Keratinocyte (primary cell): ENCODE results near the gene RSPO3.

Source experiments
- CTCF ChIP-seq, 3 experiments: IDR thresholded peaks in 1 of 3; conservative IDR thresholded peaks in 1 of 3; optimal IDR thresholded peaks in 1 of 3; 2 replicates in 2 of 3; 3 replicates in 1 of 3; pipeline versions ENCODE3 to v1.5.1; 2011; ENCODE audit warnings: low read length in 3 of 3, mild to moderate bottlenecking in 3 of 3, moderate library complexity in 2 of 3, control low read depth in 1 of 3, inconsistent platforms in 1 of 3; ENCODE audit not compliant: insufficient read depth in 2 of 3; ENCODE audit errors: extremely low read depth in 1 of 3
- EZH2 ChIP-seq: IDR thresholded peaks from one replicate; pipeline ENCODE4 v1.6.1; 2012; ENCODE audit warnings: inconsistent platforms, mild to moderate bottlenecking, low read length, moderate library complexity

DNA sequence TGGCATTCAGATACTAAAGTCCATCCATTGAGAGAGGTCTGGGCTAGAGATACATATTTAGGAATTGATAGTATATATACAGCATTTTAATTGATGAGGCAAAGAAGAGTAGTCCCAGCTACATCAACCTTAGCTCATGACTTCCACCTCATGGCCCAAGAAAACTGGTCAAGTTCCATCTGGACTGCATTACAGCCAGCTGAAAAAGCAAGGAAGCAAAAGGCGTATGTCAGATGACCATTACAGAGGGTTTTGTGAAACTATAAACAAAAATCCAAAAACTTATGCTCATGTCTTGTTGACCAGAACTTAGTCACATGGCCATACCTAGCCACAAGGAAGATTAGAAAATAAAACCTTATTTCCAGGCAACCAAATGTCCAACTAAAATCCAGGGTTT lies 101.4 kb downstream of the RSPO3 start:
- TF ChIP-seq CTCF (optimal IDR thresholded peaks at IDR 0.05 in 1 of 3, IDR thresholded peaks at IDR 0.05 in 1 of 3, conservative IDR thresholded peaks at IDR 0.05 in 1 of 3; ENCODE audit: extremely low read depth in 1 of 3, insufficient read depth in 2 of 3, low read length in 3 of 3): no peak
- no peak for TF ChIP-seq EZH2
